GM20431 (cell line): Measurements from ENCODE around the gene USP17L27.
"Not testable (repeated sequence)": the region's sequence is repeated elsewhere in the genome, so short reads cannot be mapped to it uniquely, and the experiment has no call there.

ENCODE experiments used
- in situ Hi-C: fragments of 300-500 bp; cut with MseI, MboI; formaldehyde crosslinking; loops from one replicate; pipeline ENCODE4 v1.15.0; 2020; ENCODE audit warnings: low sequenced_read_pairs; ENCODE audit not compliant: unreplicated experiment

Gene USP17L27, protein sequence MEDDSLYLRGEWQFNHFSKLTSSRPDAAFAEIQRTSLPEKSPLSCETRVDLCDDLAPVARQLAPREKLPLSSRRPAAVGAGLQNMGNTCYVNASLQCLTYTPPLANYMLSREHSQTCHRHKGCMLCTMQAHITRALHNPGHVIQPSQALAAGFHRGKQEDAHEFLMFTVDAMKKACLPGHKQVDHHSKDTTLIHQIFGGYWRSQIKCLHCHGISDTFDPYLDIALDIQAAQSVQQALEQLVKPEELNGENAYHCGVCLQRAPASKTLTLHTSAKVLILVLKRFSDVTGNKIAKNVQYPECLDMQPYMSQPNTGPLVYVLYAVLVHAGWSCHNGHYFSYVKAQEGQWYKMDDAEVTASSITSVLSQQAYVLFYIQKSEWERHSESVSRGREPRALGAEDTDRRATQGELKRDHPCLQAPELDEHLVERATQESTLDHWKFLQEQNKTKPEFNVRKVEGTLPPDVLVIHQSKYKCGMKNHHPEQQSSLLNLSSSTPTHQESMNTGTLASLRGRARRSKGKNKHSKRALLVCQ

DNA sequence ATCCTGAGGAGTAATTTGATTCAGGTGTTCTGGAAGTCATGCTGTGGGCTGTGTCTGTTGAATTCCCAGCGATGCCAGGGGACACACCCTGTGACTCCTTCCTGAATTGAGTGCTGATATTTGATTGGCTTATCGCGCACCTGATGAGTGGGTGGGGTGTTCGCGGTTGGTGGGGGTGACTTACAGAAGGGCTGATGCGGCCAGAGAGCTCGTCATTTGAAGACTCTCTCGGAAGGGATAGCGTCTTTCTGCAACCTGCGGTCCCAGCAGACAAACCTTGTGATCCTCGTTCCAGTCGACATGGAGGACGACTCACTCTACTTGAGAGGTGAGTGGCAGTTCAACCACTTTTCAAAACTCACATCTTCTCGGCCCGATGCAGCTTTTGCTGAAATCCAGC lies at the start of gene USP17L27:
TSS of gene USP17L27 (plus strand) at position 301 of the 400 bp plus-strand sequence. CDS start at position 301, 0 bp downstream.
- in situ Hi-C loops = not testable (repeated sequence)

DNA sequence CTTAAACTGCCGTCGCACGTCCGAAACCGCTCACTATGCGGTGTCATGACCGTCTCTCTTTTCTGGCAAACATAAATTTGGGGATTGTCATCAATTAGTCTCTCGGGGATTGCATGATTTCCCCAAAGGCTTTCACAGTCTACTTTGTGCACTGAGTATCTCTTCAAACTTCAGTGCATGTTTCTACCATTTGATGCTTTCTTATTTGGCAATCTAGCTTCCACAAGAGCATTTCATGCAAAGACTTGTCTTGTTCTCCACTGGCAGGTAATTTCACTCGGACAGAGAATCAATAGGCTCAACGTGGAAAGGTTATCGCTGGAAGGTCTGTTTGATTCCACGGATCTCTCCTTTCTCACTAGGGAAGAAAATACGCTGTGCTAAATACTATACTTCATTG lies 19.8 kb upstream of the USP17L27 start:
- in situ Hi-C loops = not testable (repeated sequence)

DNA sequence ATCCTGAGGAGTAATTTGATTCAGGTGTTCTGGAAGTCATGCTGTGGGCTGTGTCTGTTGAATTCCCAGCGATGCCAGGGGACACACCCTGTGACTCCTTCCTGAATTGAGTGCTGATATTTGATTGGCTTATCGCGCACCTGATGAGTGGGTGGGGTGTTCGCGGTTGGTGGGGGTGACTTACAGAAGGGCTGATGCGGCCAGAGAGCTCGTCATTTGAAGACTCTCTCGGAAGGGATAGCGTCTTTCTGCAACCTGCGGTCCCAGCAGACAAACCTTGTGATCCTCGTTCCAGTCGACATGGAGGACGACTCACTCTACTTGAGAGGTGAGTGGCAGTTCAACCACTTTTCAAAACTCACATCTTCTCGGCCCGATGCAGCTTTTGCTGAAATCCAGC lies 19.1 kb upstream of the USP17L27 start, which contains the start of gene USP17L24:
TSS of gene USP17L24 (plus strand) at position 301 of the 400 bp plus-strand sequence. CDS start at position 301, 0 bp downstream.
- in situ Hi-C loops = not testable (repeated sequence)

DNA sequence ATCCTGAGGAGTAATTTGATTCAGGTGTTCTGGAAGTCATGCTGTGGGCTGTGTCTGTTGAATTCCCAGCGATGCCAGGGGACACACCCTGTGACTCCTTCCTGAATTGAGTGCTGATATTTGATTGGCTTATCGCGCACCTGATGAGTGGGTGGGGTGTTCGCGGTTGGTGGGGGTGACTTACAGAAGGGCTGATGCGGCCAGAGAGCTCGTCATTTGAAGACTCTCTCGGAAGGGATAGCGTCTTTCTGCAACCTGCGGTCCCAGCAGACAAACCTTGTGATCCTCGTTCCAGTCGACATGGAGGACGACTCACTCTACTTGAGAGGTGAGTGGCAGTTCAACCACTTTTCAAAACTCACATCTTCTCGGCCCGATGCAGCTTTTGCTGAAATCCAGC lies 14.3 kb upstream of the USP17L27 start, which contains the start of gene USP17L25:
TSS of gene USP17L25 (plus strand) at position 301 of the 400 bp plus-strand sequence. CDS start at position 301, 0 bp downstream.
- in situ Hi-C loops = not testable (repeated sequence)

DNA sequence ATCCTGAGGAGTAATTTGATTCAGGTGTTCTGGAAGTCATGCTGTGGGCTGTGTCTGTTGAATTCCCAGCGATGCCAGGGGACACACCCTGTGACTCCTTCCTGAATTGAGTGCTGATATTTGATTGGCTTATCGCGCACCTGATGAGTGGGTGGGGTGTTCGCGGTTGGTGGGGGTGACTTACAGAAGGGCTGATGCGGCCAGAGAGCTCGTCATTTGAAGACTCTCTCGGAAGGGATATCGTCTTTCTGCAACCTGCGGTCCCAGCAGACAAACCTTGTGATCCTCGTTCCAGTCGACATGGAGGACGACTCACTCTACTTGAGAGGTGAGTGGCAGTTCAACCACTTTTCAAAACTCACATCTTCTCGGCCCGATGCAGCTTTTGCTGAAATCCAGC lies 9.6 kb upstream of the USP17L27 start, which contains the start of gene USP17L26:
TSS of gene USP17L26 (plus strand) at position 301 of the 400 bp plus-strand sequence. CDS start at position 301, 0 bp downstream.
- in situ Hi-C loops = not testable (repeated sequence)

- in situ Hi-C loops = not testable (repeated sequence)
These were observed 4.8 kb upstream of the USP17L27 start, which contains the start of gene USP17L5 for GRCh38 chr4:9339103-9339502. TSS of gene USP17L5 (plus strand) at chr4:9339403. CDS start at chr4:9339403, 0 bp downstream.

DNA sequence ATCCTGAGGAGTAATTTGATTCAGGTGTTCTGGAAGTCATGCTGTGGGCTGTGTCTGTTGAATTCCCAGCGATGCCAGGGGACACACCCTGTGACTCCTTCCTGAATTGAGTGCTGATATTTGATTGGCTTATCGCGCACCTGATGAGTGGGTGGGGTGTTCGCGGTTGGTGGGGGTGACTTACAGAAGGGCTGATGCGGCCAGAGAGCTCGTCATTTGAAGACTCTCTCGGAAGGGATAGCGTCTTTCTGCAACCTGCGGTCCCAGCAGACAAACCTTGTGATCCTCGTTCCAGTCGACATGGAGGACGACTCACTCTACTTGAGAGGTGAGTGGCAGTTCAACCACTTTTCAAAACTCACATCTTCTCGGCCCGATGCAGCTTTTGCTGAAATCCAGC lies 4.6 kb downstream of the USP17L27 start, which contains the start of gene USP17L28:
TSS of gene USP17L28 (plus strand) at position 301 of the 400 bp plus-strand sequence. CDS start at position 301, 0 bp downstream.
- in situ Hi-C loops = not testable (repeated sequence)

DNA sequence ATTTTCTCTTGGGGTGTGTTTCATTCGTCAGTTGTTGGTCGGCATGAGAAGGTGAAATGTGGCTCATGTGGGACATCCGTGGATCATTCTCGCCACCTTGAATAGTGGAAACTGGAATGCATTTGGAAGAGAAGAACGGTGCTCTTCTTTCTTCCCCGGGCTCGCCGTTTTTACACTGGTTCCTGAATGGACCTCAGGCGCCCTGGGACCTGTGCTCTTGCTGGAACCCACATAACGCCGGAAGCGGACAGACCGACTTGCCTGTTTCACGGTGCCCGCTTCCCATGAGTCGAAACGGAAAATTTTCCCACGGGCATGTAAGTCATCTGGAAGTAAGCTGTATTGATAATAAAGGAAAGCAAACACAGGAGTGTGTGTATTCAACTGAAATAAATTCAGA lies 6.9 kb downstream of the USP17L27 start:
- in situ Hi-C loops = not testable (repeated sequence)

GRCh38 chr4:9353338-9353737 lies 9.4 kb downstream of the USP17L27 start, which contains the start of gene USP17L29:
TSS of gene USP17L29 (plus strand) at chr4:9353638. CDS start at chr4:9353638, 0 bp downstream.
- in situ Hi-C loops = not testable (repeated sequence)

DNA sequence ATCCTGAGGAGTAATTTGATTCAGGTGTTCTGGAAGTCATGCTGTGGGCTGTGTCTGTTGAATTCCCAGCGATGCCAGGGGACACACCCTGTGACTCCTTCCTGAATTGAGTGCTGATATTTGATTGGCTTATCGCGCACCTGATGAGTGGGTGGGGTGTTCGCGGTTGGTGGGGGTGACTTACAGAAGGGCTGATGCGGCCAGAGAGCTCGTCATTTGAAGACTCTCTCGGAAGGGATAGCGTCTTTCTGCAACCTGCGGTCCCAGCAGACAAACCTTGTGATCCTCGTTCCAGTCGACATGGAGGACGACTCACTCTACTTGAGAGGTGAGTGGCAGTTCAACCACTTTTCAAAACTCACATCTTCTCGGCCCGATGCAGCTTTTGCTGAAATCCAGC lies 18.9 kb downstream of the USP17L27 start, which contains the start of gene USP17L30:
TSS of gene USP17L30 (plus strand) at position 301 of the 400 bp plus-strand sequence. CDS start at position 301, 0 bp downstream.
- in situ Hi-C loops = not testable (repeated sequence)

- in situ Hi-C loops = not testable (repeated sequence)
These were observed 35.9 kb downstream of the USP17L27 start for GRCh38 chr4:9379881-9380280.

GRCh38 chr4:9381012-9381534 lies 37.1 kb downstream of the USP17L27 start:
- in situ Hi-C loops = not testable (repeated sequence)

GRCh38 chr4:9384126-9384525 lies 40.2 kb downstream of the USP17L27 start:
- in situ Hi-C loops = no loop called here

DNA sequence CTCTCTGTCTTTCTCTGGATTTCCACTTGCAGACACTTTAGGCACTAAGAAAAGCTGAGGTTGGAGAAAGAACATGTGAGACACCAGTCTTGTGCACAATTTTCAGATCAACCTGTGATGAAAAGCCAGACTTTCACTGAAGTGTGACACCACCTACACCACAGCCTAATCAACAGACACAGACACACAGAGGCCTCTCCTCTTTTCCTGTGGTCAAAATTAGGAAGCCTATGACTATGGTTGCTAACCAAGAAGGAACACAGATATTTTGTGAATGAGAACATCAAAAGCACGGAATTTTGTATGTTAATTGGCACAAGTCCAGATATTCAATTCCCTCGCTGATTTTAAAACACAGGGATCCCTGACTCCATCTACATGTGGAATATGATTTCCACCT lies 45.1 kb downstream of the USP17L27 start:
- in situ Hi-C loops = not testable (repeated sequence)
